22Rv1 (cell line): ENCODE results near the gene MLF2.

Experiments used
- H3K27ac ChIP-seq: fragments of 450-650 bp; 2 replicates; pipeline ENCODE4 v1.5.1; 2017
- CTCF ChIP-seq: fragments of 450-650 bp; IDR thresholded peaks from 2 replicates; pipeline ENCODE4 v1.5.1; 2017; ENCODE audit warnings: mild to moderate bottlenecking
- ZFX ChIP-seq: fragments of 450-650 bp; IDR thresholded peaks from 2 replicates; pipeline ENCODE4 v1.6.1; 2017; ENCODE audit warnings: antibody characterized with exemption, borderline replicate concordance

The MLF2 gene

DNA sequence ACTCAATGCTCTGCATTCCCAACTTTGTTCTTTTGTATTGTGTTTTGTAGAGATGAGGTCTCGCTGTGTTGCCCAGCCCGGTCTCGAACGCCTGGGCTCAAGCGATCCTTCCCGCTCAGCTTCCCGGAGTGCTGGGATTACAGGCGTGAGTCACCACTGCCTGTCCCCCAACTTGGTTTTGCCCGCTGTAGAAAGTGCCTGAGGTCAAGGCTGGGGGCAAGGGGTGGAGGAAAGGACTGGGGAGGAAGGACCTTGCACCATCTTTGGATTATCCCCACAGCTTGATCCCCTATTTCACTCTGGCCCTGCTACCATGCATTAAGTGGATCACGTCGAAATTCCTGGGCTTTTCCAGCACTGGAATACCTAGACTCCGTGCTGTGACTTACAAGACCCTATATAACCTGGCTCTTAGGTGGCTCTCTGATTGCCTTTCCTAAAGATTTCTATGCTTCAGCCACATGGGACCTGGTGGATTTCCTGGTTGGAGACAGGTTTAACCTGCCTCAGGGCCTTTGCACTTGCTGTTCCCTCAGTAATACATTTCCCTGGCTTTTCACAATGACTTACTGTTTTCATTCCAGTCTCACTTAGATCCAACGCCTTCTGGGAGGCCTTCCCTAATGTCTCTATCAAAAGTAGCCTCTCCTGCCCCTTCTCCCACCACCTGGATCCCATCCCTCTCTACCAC is 51.7 kb downstream of the MLF2 start:
- TF ChIP-seq ZFX (no peak), CTCF (no peak)
- no peak overlapping the region for H3K27ac ChIP-seq

- H3K27ac ChIP-seq, result no peak within 1 kb of the TSS
- no peak for TF ChIP-seq CTCF
- no peak for TF ChIP-seq ZFX
These were observed 52.3 kb downstream of the MLF2 start, which contains the start of gene PIANP for GRCh38 chr12:6700646-6701051. TSS of gene PIANP (minus strand) at chr12:6700815. CDS start at chr12:6698061, 2,754 bp downstream.

GRCh38 chr12:6699989-6700645 is 52.8 kb downstream of the MLF2 start:
- no peak overlapping the region for H3K27ac ChIP-seq
- no peak for TF ChIP-seq CTCF
- TF ChIP-seq ZFX, result no peak

GRCh38 chr12:6699259-6699988 is 53.5 kb downstream of the MLF2 start:
- TF ChIP-seq CTCF, result no peak
- no peak for TF ChIP-seq ZFX
- no peak overlapping the region for H3K27ac ChIP-seq

GRCh38 chr12:6698352-6699046 is 54.4 kb downstream of the MLF2 start:
- TF ChIP-seq CTCF (no peak), ZFX (no peak)

More at GRCh38 chr12:6698352-6699046, 54.4 kb downstream of the MLF2 start:
- H3K27ac ChIP-seq, result no peak overlapping the region
